ENCODE measurements around the gene TRIM9.

The TRIM9 gene

GRCh38 chr14:50929506-50929905 is 165.4 kb downstream of the TRIM9 start:
- no peak for DNase-seq

GRCh38 chr14:50928002-50928635 is 166.8 kb downstream of the TRIM9 start:
- DNase-seq, result peak; percentile 7 to 48

GRCh38 chr14:50926851-50927386 is 168.0 kb downstream of the TRIM9 start:
- no peak for DNase-seq

Measured in CD4-positive, alpha-beta T cell treated with Interferon alpha-2 for 1 hour (primary cell).